ENCODE data around the gene FLYWCH1. TPM values are rescaled to one million over a fixed set of nuclear protein-coding genes. Genes with fewer than 3 reads are reported as not detected.

FLYWCH1 gene
- total RNA-seq, 1 experiment from 2014 or later, result 12.5 TPM

DNA sequence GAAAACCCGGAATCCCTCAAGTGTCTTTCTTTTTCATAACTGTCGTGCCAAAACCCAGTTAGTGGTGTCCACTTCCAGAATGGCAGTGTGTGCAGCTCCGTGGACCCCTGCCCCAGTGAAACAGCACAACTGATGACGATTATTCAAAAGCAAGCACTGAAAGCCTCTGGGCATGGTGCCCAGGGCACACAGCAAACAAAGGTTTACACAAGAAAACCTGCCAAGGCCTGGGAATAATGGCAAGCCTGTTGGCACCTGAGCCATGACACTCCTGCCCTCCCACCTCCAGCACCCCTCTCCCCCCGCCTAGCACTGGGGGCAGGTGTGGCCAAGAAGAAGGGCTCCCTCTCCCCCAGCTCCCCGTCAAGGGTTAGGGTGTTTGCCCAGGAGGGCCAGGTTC lies 65.7 kb downstream of the FLYWCH1 start:
- no peak overlapping the region for H3T11ph ChIP-seq (ENCODE audit: low read length)
- no peak overlapping the region for H3K56ac ChIP-seq (ENCODE audit: insufficient read length, low read depth, low read length)
- H3K79me2 ChIP-seq (ENCODE audit: insufficient read depth, low read length), result no peaks in the 10 kb centered on the region; the same call in 1 of the 2 replicates
- peaks cover 7 to 40% (median 29%) of the 10 kb centered on the region in 3 experiments; a peak in 6 of 7 replicates for H3K36me3 Mint-ChIP-seq (ENCODE audit: insufficient read depth in 1 of 3, low read depth in 3 of 3)
- TF ChIP-seq, protein P1, sequence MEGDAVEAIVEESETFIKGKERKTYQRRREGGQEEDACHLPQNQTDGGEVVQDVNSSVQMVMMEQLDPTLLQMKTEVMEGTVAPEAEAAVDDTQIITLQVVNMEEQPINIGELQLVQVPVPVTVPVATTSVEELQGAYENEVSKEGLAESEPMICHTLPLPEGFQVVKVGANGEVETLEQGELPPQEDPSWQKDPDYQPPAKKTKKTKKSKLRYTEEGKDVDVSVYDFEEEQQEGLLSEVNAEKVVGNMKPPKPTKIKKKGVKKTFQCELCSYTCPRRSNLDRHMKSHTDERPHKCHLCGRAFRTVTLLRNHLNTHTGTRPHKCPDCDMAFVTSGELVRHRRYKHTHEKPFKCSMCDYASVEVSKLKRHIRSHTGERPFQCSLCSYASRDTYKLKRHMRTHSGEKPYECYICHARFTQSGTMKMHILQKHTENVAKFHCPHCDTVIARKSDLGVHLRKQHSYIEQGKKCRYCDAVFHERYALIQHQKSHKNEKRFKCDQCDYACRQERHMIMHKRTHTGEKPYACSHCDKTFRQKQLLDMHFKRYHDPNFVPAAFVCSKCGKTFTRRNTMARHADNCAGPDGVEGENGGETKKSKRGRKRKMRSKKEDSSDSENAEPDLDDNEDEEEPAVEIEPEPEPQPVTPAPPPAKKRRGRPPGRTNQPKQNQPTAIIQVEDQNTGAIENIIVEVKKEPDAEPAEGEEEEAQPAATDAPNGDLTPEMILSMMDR (conservative IDR thresholded peaks at IDR 0.05), result no peak
- no peak overlapping the region for H4K8ac ChIP-seq (replicated peaks; ENCODE audit: insufficient read length, low read depth, low read length)
- no peaks in the 10 kb centered on the region for H3K9me3 ChIP-seq (ENCODE audit: control insufficient read depth, low read depth, low read length)
- WGBS (ENCODE audit: extremely low coverage, insufficient read length, low lambda C conversion rate), result no CpG with 5 or more reads among the region's 6 CpGs
- no peaks in the 10 kb centered on the region for H4K20me1 ChIP-seq (ENCODE audit: control insufficient read depth, insufficient read depth, insufficient read length)
- no peaks in the 10 kb centered on the region for H3K9me3 Mint-ChIP-seq
- H3K4me2 ChIP-seq (ENCODE audit: insufficient read depth, insufficient read length, low read length), result no peak overlapping the region
- no peak overlapping the region; the same call in 1 of the 2 replicates for H3K14ac ChIP-seq (ENCODE audit: insufficient read depth, low read length)
- no peak overlapping the region for H2BK5ac ChIP-seq (ENCODE audit: insufficient read length, low read length)
- H2AFZ ChIP-seq (ENCODE audit: low read length), result no peak overlapping the region
- no peak overlapping the region for H3K23ac ChIP-seq (ENCODE audit: insufficient read length, low read depth, low read length)
- no peak overlapping the region for H2BK15ac ChIP-seq (ENCODE audit: low read depth, low read length)
- H3K4me1 Mint-ChIP-seq, result peaks cover 21 to 22% of the 10 kb centered on the region in 2 experiments
- no peak overlapping the region for H3K9ac ChIP-seq (ENCODE audit: extremely low read depth, insufficient read length, low read length)
- no peak overlapping the region for H4K91ac ChIP-seq (ENCODE audit: insufficient read length, low read depth, low read length)
- H3K18ac ChIP-seq (ENCODE audit: insufficient read length, low read depth, low read length), result no peak overlapping the region
- H3K4me1 ChIP-seq (ENCODE audit: insufficient read depth, low read length), result no peaks in the 10 kb centered on the region
- H2BK12ac ChIP-seq (ENCODE audit: insufficient read length, low read depth, low read length), result no peak overlapping the region
- H3K27me3 Mint-ChIP-seq (ENCODE audit: low read depth), result no peaks in the 10 kb centered on the region; the same call in 1 of the 2 replicates
- no peak overlapping the region for H3K4me3 Mint-ChIP-seq
- no peak overlapping the region for H3K27ac Mint-ChIP-seq
- no peak for DNase-seq
- no peak overlapping the region for H3K27ac ChIP-seq (ENCODE audit: insufficient read length, low read depth, low read length)
- H2BK20ac ChIP-seq (ENCODE audit: low read depth, low read length, poor library complexity, severe bottlenecking), result no peak overlapping the region
- H2AK5ac ChIP-seq (ENCODE audit: insufficient read length, low read length), result no peak overlapping the region
- peaks cover 9% of the 10 kb centered on the region for H3K23me2 ChIP-seq (ENCODE audit: insufficient read length, low read depth, low read length, poor library complexity, severe bottlenecking)
- no peak overlapping the region for H3K4ac ChIP-seq (ENCODE audit: low read depth, low read length)
- no peak overlapping the region for H4K5ac ChIP-seq (ENCODE audit: insufficient read length, low read depth, low read length)
- H2BK120ac ChIP-seq (ENCODE audit: low read depth, low read length, poor library complexity, severe bottlenecking), result no peak overlapping the region
- H3K79me1 ChIP-seq (ENCODE audit: insufficient read depth, low read depth, low read length, poor library complexity, severe bottlenecking), result no peaks in the 10 kb centered on the region
- H3K27me3 ChIP-seq (ENCODE audit: insufficient read depth, low read length), result no peaks in the 10 kb centered on the region

Measured in H9 (cell line).